GM23338 (cell line): ENCODE measurements around the gene RAB11FIP2. TPM values are rescaled to one million over a fixed set of nuclear protein-coding genes. Genes with fewer than 3 reads are reported as not detected.
A peak's percentile ranks its signal among the peaks of the same experiment; 100 is the strongest.

Experiments used
- ATAC-seq: fragments of 200-7000 bp; cut with Tn5 transposase; 3 replicates; pipeline ENCODE4 v1.9.1; 2020
- DNase-seq: peaks from one replicate; pipeline ENCODE4 v3.0.0-alpha.2; 2015; ENCODE audit warnings: low spot score
- H2AFZ ChIP-seq: fragments of 200-600 bp; sonication (generic); 2 replicates; pipeline ENCODE4 v1.8.0; 2016; ENCODE audit warnings: antibody characterized with exemption, mild to moderate bottlenecking, moderate library complexity
- H3F3A ChIP-seq: fragments of 200-600 bp; sonication (generic); replicated peaks from 2 replicates; pipeline ENCODE4 v1.8.0; 2017; ENCODE audit warnings: antibody characterized with exemption, mixed run types, low read depth
- H3K27ac ChIP-seq: fragments of 200-600 bp; sonication (generic); 2 replicates; pipeline ENCODE4 v1.6.1; 2016; ENCODE audit warnings: low read depth
- H3K27me3 ChIP-seq: fragments of 200-600 bp; sonication (generic); 2 replicates; pipeline ENCODE4 v1.8.0; 2016; ENCODE audit warnings: mild to moderate bottlenecking, mixed run types, moderate library complexity; ENCODE audit not compliant: insufficient read depth
- H3K36me3 ChIP-seq: fragments of 200-600 bp; sonication (generic); 2 replicates; pipeline ENCODE4 v1.8.0; 2016; ENCODE audit warnings: mild to moderate bottlenecking; ENCODE audit not compliant: insufficient read depth
- H3K4me1 ChIP-seq: fragments of 200-600 bp; sonication (generic); 2 replicates; pipeline ENCODE4 v1.8.0; 2016; ENCODE audit warnings: mild to moderate bottlenecking, moderate library complexity; ENCODE audit not compliant: insufficient read depth
- H3K4me2 ChIP-seq: fragments of 200-600 bp; sonication (generic); 2 replicates; pipeline ENCODE4 v1.7.1; 2017; ENCODE audit warnings: mixed run types
- H3K4me3 ChIP-seq: fragments of 200-600 bp; sonication (generic); 2 replicates; pipeline ENCODE4 v1.6.1; 2016; ENCODE audit warnings: mixed run types
- H3K79me2 ChIP-seq: fragments of 200-600 bp; sonication (generic); replicated peaks from 2 replicates; pipeline ENCODE4 v1.8.0; 2017; ENCODE audit warnings: mild to moderate bottlenecking; ENCODE audit not compliant: insufficient read depth
- H3K9me2 ChIP-seq: fragments of 200-600 bp; sonication (generic); 2 replicates; pipeline ENCODE4 v1.8.0; 2017; ENCODE audit not compliant: insufficient read depth
- H4K20me1 ChIP-seq: fragments of 200-600 bp; sonication (generic); replicated peaks from 2 replicates; pipeline ENCODE4 v1.8.0; 2017; ENCODE audit warnings: mild to moderate bottlenecking; ENCODE audit not compliant: insufficient read depth
- H3K27ac Mint-ChIP-seq: 2 replicates; pipeline ENCODE4 v1.8.0; 2020; ENCODE audit warnings: inconsistent platforms, mild to moderate bottlenecking, moderate library complexity, mixed read lengths
- H3K27me3 Mint-ChIP-seq: 3 replicates; pipeline ENCODE4 v1.8.0; 2022; ENCODE audit warnings: low read depth, mild to moderate bottlenecking, moderate library complexity, mixed read lengths, inconsistent platforms; ENCODE audit not compliant: insufficient read depth, poor library complexity
- H3K36me3 Mint-ChIP-seq: 3 replicates; pipeline ENCODE4 v1.8.0; 2021; ENCODE audit warnings: low read depth, mild to moderate bottlenecking, inconsistent platforms, moderate library complexity, mixed read lengths
- H3K4me1 Mint-ChIP-seq: 3 replicates; pipeline ENCODE4 v1.8.0; 2020; ENCODE audit warnings: mild to moderate bottlenecking, inconsistent platforms, mixed read lengths
- H3K4me3 Mint-ChIP-seq: 3 replicates; pipeline ENCODE4 v1.8.0; 2021; ENCODE audit warnings: moderate library complexity, mild to moderate bottlenecking, inconsistent platforms, mixed read lengths
- H3K9me3 Mint-ChIP-seq: 3 replicates; pipeline ENCODE4 v1.8.0; 2020; ENCODE audit warnings: moderate library complexity, mild to moderate bottlenecking, inconsistent platforms, mixed read lengths
- EZH2 ChIP-seq: fragments of 200-600 bp; sonication (generic); IDR thresholded peaks from one replicate; pipeline ENCODE4 v1.8.0; 2017; ENCODE audit warnings: antibody characterized with exemption, mild to moderate bottlenecking, low read depth; ENCODE audit not compliant: unreplicated experiment
- NANOG ChIP-seq: IDR thresholded peaks from 2 replicates; pipeline ENCODE4 v1.6.1; 2016; ENCODE audit warnings: antibody characterized with exemption, borderline replicate concordance
- ZNF331 ChIP-seq: fragments of 250-450 bp; sonication (Bioruptor Pico); IDR thresholded peaks from 2 replicates; pipeline ENCODE4 v1.5.0; 2020; ENCODE audit warnings: low read depth, mild to moderate bottlenecking, moderate library complexity
- ZNF462 ChIP-seq: fragments of 250-450 bp; sonication (Bioruptor Pico); IDR thresholded peaks from 2 replicates; pipeline ENCODE4 v1.5.0; 2020; ENCODE audit warnings: mild to moderate bottlenecking, moderate library complexity
- polyA plus RNA-seq: library from polyadenylated mRNA; unstranded; fragments of >200 nt; fragmentation: Nextera tagmentation; extraction: Ambion mirVana; gene quantifications from 2 replicates; pipeline ENCODE4 v1.2.1, GENCODE V29; 2016
- total RNA-seq: library from RNA; depleted of rRNA; stranded (reverse); fragments of >200 nt; shearing (Covaris generic); gene quantifications from 2 replicates; pipeline ENCODE4 v1.2.3, GENCODE V29; 2014

RAB11FIP2 gene
- total and polyA plus RNA-seq, 2 experiments from 2014 or later: 16.1 to 17.6 TPM

DNA sequence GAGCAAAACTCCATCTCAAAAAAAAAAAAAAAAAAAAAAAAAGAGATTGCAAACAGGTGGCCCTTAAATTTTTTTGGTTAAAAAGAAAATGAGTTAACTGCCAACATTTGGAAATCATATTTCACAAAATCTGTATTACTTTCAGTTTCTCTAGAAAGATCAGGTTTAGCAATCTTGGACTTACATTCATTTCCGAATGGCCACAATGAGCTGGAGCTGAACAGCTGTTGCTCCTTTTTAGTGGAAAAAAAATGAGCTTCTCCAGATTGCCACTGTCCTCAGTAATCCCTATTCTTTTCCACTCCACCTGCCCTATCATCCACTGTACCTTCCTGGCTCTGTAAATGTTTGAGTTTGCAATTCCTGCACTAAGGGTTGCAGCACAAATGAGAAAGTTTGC is 43.6 kb downstream of the RAB11FIP2 start:
- H3K27ac ChIP-seq: no peak overlapping the region
- H3K79me2 ChIP-seq: no peaks in the 10 kb centered on the region
- H4K20me1 ChIP-seq: no peaks in the 10 kb centered on the region
- H3K27ac Mint-ChIP-seq: peak overlapping the region; percentile 38; the same call in 1 of the 2 replicates
- no peak overlapping the region for H3K4me3 Mint-ChIP-seq
- TF ChIP-seq ZNF462: no peak
- TF ChIP-seq ZNF331 (CRISPR knock-in tag): no peak
- no peak for TF ChIP-seq NANOG
- no peak for TF ChIP-seq EZH2
- no peaks in the 10 kb centered on the region for H3K9me3 Mint-ChIP-seq
- no peaks in the 10 kb centered on the region; the same call in 2 of the 3 replicates for H3K36me3 Mint-ChIP-seq
- no peaks in the 10 kb centered on the region for H3K36me3 ChIP-seq
- no peak overlapping the region for H2AFZ ChIP-seq
- no peaks in the 10 kb centered on the region for H3K27me3 Mint-ChIP-seq
- DNase-seq (no peak), ATAC-seq (no peak)
- H3K4me2 ChIP-seq: no peak overlapping the region
- H3K9me2 ChIP-seq: no peaks in the 10 kb centered on the region
- H3K4me1 ChIP-seq: no peaks in the 10 kb centered on the region
- no peaks in the 10 kb centered on the region for H3F3A ChIP-seq
- H3K27me3 ChIP-seq: no peaks in the 10 kb centered on the region
- H3K4me1 Mint-ChIP-seq: peaks cover 10% of the 10 kb centered on the region
- H3K4me3 ChIP-seq: no peak overlapping the region

DNA sequence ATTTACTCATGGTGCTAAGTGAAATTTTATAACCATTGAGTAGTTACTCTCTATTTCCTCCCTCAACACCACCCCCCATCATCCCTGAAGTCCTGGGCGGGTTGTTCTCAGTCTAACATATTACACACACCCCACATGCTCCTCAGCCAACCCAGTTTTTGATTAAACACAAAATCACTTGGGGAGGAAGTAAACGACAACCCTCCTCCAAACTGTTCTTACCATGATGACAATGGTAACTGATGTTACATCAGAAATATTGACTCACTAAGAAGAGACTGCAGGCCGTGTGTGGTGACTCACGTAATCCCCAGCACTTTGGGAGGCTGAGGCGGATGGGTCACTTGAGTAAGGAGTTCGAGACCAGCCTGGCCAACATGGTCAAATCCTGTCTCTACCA is 44.2 kb downstream of the RAB11FIP2 start:
- peak overlapping the region; percentile 90 for H3K27ac Mint-ChIP-seq
- H3K27me3 Mint-ChIP-seq: no peaks in the 10 kb centered on the region
- ATAC-seq (no peak), DNase-seq (no peak)
- Histone ChIP-seq H3K4me3 (no peak overlapping the region), H2AFZ (no peak overlapping the region), H3F3A (no peaks in the 10 kb centered on the region), H3K36me3 (no peaks in the 10 kb centered on the region), H3K79me2 (no peaks in the 10 kb centered on the region), H3K27ac (no peak overlapping the region), H3K27me3 (no peaks in the 10 kb centered on the region), H4K20me1 (no peaks in the 10 kb centered on the region), H3K4me2 (no peak overlapping the region), H3K4me1 (no peaks in the 10 kb centered on the region), H3K9me2 (no peaks in the 10 kb centered on the region)
- no peaks in the 10 kb centered on the region; the same call in 2 of the 3 replicates for H3K36me3 Mint-ChIP-seq
- no peak overlapping the region for H3K4me3 Mint-ChIP-seq
- no peaks in the 10 kb centered on the region for H3K9me3 Mint-ChIP-seq
- peaks cover 10% of the 10 kb centered on the region for H3K4me1 Mint-ChIP-seq
- TF ChIP-seq ZNF462: no peak
